Measurements from ENCODE around the gene KRT81.

GRCh38 chr12:52239767-52240166 is 51.6 kb downstream of the KRT81 start:
- no peak for TF ChIP-seq CTCF (IDR thresholded peaks at IDR 0.05)
- no peak for TF ChIP-seq POLR2A (IDR thresholded peaks at IDR 0.05)
